HG02759 (cell line): ENCODE data around the gene SFXN5.

ENCODE experiments used
- ATAC-seq: cut with Tn5 transposase; IDR thresholded peaks from one replicate; pipeline ENCODE4 v1.9.1; 2021; ENCODE audit warnings: mild to moderate bottlenecking, moderate library complexity; ENCODE audit not compliant: unreplicated experiment

SFXN5 gene

DNA sequence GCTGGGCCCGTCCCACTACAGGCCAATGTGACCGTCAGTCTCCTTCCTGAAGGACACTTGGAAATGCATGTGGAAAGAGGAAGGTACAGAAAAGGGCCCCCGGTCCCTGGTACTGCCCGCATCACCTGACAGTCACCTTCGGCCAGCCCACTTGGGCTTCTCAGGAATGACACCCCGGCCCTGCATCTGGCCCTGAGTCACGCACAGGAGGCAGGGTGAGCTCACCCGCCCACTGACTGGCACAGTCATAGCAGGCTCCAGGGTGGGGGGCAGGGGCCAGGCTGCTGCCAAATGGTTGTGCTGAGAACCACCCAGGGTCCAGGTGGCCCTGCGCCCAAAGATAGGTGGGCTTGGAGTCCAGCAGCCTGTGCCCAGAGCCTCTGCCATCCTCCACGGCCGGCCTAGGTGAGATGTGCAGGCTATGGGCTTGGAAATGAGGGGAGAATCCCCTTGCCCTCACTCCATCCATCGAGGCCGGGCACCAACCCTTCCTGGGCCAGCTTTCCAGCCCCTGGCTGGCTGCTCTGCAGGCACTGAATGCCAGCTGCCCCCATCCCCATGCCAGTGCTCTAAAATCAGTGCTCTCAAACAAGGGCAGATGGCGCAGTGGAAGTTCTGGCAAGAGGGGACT is 140.1 kb downstream of the SFXN5 start:
- no peak for ATAC-seq

- ATAC-seq: no peak
Observed at GRCh38 chr2:72929010-72929409, 142.5 kb downstream of the SFXN5 start.

- ATAC-seq: no peak
Observed at GRCh38 chr2:72927619-72928550, 143.6 kb downstream of the SFXN5 start.

DNA sequence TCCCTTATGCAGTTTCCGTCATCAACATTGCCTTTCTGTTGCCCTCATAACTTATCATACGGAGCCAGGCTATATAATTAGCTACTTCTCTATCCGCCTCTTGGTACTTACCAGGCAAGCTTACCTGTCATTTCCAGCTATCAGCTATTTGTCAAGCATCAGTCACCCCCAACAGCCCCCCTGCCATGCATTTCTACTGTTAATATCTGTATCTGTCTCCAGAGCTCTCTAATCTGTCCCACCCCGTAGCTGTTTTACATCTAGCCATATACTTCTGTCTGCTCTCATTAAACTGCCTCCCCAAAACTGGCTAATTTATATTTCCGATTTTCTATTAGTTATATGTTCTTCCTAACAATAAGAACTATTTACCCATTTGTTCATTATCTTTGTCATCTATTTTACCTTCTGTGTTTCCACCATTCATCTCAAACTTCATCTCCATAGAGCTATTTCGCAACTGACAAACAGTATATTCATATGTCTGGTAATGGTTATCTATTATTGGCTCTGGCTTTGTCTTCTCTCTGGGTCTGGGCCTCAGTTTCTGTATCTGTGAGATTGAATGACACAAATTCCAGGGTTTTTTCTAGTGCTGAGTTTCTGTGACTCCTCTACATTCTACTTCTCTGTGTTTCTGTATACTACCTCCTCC is 144.6 kb downstream of the SFXN5 start:
- no peak for ATAC-seq

DNA sequence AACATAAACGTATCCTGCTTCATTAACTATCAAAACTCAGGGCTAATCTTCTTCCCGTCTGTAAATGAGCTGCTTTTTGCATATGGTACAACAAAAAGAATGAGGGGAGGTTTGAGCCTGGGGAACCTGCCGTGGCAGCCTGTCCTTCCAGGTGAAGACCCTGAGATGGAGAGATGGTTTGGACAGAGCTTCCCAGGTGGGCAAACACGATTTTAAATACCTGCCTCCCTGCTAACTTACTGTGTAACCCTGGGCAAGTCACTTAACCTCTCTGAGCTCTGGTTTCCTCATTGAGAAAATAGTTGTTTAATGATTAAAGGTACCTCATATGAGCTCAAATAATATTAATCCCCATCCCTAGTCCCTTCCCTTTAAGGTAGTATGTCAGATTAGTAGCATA is 145.1 kb downstream of the SFXN5 start:
- ATAC-seq: no peak

DNA sequence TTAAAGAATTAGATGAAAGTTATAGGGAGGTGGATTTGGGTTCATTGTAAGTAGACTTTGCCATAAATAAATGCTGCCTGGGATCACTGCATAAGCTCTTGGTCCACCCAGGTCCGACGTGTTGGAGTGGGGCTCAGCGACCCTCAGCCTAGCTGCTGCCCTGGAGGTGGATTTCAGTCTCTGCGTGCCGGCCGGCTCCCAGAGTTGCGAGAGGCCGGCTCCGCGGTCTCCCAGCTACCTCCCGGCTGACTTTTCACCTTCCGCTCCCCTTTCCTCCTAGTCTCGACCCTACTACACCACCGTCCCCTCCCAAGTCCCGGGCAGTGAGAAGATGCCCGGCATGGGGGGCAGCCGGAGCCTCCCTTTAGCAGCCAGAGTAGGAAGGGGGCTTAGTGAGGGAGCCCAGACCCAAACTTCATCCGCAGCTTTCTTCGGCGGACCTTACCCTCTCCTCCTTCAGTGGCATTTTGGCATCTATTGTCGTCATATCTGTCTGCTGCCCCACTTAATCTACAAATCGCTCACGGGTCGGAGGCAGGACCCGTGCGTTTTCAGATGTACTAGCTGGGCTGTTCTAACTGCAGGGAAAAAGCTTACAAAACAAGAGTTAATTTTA is 146.1 kb downstream of the SFXN5 start:
- ATAC-seq: no peak

- ATAC-seq: peak; percentile 59
Observed at GRCh38 chr2:72924353-72925240, 146.9 kb downstream of the SFXN5 start.

- no peak for ATAC-seq
Observed at GRCh38 chr2:72923833-72924352, 147.6 kb downstream of the SFXN5 start.

GRCh38 chr2:72921853-72922252 is 149.7 kb downstream of the SFXN5 start:
- no peak for ATAC-seq

GRCh38 chr2:72921088-72921851 is 150.2 kb downstream of the SFXN5 start:
- no peak for ATAC-seq

GRCh38 chr2:72920318-72921087 is 151.0 kb downstream of the SFXN5 start:
- no peak for ATAC-seq

DNA sequence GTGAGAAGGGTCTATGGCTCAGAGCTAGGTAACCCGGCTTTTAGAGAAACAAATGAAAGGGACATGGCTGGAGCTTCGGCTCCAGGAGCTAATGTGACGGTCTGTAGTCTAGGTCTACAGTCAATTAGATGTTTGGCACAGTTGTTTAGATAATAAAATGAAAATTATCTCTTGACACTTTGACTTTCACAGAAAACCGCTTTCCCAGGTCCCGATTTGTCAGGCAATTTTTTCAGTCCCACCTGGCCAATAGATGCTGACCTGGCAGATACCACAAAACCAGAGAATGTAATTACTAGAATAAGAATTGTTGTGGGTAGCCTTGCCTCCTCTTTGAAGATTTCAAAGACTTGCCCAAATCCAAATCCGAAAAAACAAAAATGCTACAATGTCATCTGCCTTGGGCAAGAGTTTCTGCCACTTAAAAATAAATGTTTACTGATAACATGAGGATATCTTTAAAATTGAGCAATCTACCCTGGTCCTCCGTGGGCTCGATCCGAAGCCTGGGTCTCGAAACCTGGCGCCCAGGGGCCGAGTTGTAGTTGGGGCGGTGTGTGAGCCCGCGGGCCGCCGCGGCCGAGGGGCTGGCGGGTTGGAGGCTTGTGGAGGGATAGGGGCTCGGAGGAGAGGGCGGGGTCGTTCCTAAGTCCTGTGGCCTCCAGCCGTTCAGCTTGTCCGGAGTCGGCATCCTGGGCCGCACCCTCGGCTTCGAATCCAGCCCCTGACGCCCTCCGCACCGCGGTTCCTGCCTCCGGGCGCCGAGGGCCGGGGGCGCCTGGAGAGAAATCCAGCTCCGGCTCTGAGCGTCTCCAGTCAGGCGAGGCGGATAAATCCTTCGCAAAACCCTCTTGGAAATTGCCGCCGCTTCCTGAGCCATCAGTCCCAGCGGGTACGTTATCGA is 151.8 kb downstream of the SFXN5 start:
- ATAC-seq: no peak

GRCh38 chr2:72917877-72918553 is 153.5 kb downstream of the SFXN5 start:
- peak; percentile 3 for ATAC-seq

DNA sequence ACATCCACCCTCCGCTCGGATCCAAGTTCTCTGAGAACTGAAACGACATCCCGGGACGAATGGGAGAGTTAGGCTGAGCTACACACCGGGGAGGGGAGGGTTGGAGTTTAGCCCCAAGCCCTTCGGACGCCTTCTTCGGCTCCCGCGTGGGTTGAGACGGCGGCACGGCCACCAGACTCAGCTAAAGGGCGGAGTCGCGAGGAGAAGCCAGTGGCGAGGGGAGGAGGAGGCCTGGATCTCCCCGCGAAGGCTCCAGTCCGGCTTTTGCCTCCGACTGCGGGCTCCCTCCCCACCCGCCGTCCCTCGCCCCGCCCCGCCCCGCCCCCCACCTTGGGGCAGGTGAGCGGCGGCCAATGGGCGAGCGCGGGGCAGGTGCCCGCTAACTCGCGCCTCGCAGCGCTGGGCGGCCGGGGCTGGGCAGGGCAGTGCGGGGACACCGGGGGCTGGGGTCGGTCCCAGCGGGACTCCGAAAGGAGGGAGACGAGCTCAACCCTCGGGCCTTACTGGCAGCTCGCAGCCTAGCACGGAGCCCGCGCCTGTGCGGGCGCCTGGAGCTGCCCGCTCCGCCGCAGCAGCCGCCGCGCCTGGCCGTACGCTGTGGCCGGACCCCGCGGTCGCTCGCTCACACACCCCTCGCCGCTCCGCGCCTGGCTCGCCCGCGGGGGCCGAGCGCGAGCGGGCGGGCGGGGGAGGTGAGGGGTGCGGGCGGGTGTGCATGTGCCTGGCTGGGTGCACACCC is 154.2 kb downstream of the SFXN5 start, which contains the start of gene EMX1:
Gene EMX1 (plus strand): TSS at position 382 of the 739 bp plus-strand sequence. CDS start 334 bp downstream, at position 716.
- ATAC-seq: peak; percentile 47

DNA sequence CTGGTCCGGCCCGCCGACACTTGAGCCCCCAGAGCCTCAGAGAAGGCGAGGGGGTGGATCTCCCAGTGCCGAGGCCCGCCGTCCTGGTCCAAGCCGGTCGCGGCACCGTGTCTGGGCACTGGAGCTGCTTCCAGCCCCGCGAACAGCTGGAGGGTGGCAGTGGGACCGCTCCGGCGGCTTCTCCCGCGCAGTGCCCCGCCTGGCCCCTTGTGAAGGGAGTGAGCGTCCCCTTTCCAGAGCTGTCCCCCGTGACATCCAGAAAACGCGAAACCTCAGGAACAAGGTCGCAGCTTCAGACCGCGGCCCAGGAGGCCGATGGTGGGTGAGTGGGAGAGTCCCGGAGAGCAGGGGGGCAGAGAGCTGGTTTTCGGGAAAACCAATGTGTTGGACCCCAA is 154.8 kb downstream of the SFXN5 start:
- peak; percentile 3 for ATAC-seq
